Epithelial cell of esophagus (primary cell): ENCODE data around the gene LACRT.

Experiments
- DNase-seq: peaks from one replicate; pipeline ENCODE4 v3.0.0; 2010; ENCODE audit warnings: low read depth
- H3K4me3 ChIP-seq: 2 replicates; pipeline ENCODE4 v1.5.1; 2011; ENCODE audit warnings: mild to moderate bottlenecking, low read length, control low read depth
- CTCF ChIP-seq: IDR thresholded peaks from 2 replicates; pipeline ENCODE4 v1.5.1; 2011; ENCODE audit warnings: low read depth, mild to moderate bottlenecking, low read length, control low read depth, inconsistent platforms; ENCODE audit not compliant: insufficient read depth; ENCODE audit errors: missing control alignments

The LACRT gene

GRCh38 chr12:54631988-54632728, 2.5 kb downstream of the LACRT start:
- no peak overlapping the region for H3K4me3 ChIP-seq
- no peak for TF ChIP-seq CTCF
- DNase-seq = no peak

GRCh38 chr12:54631551-54631950, 3.1 kb downstream of the LACRT start:
- no peak for TF ChIP-seq CTCF
- DNase-seq = no peak

GRCh38 chr12:54629925-54630324, 4.8 kb downstream of the LACRT start:
- no peak for TF ChIP-seq CTCF
- H3K4me3 ChIP-seq = no peak overlapping the region
- DNase-seq = no peak

More at GRCh38 chr12:54631551-54631950, 3.1 kb downstream of the LACRT start:
- no peak overlapping the region for H3K4me3 ChIP-seq

GRCh38 chr12:54628186-54628846, 6.4 kb downstream of the LACRT start:
- H3K4me3 ChIP-seq = no peak overlapping the region
- no peak for TF ChIP-seq CTCF
- no peak for DNase-seq

GRCh38 chr12:54627304-54627703, 7.4 kb downstream of the LACRT start:
- DNase-seq = no peak
- TF ChIP-seq CTCF = no peak
- no peak overlapping the region for H3K4me3 ChIP-seq

- no peak overlapping the region for H3K4me3 ChIP-seq
- TF ChIP-seq CTCF = no peak
- no peak for DNase-seq
Measured at GRCh38 chr12:54625598-54625997, 9.1 kb downstream of the LACRT start.
